HG03565 (cell line): ENCODE results near the gene FCRL3.

Experiments
- ATAC-seq: cut with Tn5 transposase; IDR thresholded peaks from one replicate; pipeline ENCODE4 v1.9.1; 2021; ENCODE audit warnings: mild to moderate bottlenecking, moderate library complexity; ENCODE audit not compliant: unreplicated experiment

Gene FCRL3

DNA sequence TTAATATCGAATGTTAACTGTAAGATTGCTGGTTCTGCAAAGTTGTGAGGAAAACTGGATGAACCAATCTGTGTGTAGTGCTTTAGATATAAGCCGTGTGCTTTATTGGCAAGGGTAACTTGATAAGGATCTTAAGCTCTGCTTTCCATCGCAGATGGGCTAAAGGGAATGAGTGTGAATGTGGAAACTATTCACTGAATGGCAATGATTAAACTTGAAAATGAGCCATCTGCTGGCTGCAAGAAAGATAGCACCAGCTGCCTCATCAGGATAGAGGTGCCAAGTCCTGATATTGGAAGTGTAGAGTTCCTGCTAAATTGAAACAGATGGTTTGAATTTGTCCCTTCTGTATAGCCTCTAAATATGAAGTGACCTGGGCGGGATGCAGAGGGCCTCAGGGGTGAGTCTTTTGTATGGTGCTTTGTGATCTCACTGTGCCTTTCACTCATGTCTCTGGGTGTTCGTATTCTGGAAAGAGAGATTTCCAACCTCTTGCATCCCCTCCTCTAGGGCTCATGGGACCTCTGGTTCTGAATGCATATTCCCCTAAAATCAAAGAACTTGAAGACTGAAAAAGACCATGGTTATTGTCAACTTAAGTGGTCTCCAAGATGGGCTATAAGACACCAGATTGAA is 9.2 kb downstream of the FCRL3 start:
- no peak for ATAC-seq

DNA sequence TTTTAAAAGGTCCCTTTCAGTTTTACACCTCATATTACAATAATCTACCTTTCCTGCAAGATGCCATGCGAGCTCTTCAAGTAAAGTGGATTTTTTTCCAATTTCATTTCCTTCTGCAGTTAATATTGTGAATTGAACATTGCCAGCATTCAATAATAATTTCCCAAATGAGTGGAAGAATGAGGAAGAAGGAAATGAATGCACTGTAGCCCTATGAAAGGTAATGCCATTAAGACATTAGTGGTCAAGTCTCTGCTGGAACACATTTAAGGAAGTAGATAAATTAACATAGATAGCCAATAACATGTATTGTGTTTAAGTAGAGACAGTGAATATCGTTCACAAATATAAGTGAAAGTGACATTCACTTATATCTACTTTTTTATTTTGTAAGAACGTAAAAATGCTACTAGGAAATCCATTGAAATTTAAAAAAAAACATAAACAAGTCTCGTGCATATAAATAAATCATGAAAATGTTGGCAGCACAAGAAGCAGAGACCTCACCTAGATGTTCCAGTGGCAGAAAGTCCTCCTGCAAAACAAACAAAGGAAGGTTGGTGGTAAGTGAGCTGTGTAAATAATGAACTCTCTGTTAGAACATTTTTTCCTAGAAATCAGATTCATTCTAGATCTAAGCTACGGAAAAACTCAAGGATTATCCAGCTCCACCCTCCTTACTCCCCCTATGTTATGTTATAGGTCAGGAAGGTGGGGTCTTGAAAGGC is 17.7 kb downstream of the FCRL3 start:
- ATAC-seq, result no peak

DNA sequence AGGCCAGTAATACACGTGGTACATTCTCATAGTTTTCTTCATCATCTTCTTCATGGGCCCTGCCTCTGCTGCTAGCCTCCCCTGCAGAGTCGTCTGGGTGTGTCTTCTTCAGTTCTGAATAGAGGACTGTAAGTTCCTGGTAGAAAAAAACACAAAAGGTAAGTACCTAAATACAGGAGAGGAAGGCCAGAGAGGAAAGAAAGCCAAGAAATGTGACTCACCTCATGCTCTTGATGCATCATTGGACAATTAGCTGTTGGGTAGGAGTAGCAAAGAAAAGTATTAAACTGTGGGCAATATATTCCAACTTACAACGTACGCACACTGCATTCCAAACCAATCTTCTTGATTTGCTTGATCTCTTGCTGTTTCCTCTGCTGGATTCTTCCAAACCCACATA is 21.8 kb downstream of the FCRL3 start:
- ATAC-seq, result no peak

GRCh38 chr1:157673008-157673407 is 27.6 kb downstream of the FCRL3 start:
- ATAC-seq, result no peak

GRCh38 chr1:157671895-157672294 is 28.7 kb downstream of the FCRL3 start:
- no peak for ATAC-seq

- no peak for ATAC-seq
Observed at GRCh38 chr1:157659576-157660247, 40.9 kb downstream of the FCRL3 start.

- no peak for ATAC-seq
Observed at GRCh38 chr1:157658571-157658970, 42.0 kb downstream of the FCRL3 start.

DNA sequence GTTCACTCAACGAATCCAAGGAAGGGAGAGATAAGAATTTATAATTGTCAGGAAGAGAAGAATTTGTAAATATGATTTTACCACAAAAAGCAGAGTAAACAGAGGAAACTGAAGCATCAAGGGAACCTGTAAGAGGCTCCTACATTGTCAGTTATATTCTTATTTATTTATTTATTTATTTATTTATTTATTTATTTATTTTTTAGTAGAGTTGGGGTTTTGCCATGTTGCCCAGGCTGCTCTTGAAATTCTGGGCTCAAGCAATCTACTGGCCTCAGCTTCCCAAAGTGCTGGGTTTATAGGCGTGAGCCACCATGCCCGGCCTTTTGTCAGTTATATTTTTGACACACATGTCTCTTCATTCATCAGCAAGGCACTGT is 47.1 kb downstream of the FCRL3 start:
- ATAC-seq, result no peak

DNA sequence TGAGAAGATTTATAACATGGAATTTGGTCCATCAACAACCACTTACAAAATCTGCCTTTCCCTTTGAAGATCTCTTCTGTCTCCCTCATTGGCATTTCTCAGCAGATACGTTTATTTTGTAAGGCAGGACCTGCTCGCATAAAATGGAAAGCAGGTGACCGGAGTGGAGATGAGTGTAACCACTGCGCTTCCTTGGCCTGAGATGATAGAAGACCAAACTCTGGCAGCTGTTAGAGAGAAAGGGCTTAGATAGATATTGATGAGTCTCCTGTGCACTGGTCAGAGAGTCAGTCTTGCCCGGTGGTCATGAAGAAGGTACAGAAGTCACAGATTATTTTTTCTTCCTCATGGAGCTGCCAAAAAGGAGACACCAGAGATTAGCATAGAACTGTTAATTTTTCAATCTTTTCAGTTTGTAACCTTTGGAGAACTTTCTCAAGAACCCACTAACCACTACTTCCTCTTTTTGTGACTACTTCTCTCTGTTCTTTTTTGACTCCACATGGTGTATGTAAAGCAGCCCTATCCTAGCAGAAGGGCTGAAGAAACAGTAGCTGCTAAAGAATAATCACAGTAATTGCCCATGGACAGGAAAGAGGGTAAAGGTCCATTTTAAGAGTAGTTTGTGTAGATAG is 47.6 kb downstream of the FCRL3 start:
- peak; percentile 97 for ATAC-seq

GRCh38 chr1:157648317-157648716 is 52.3 kb downstream of the FCRL3 start:
- ATAC-seq, result no peak

GRCh38 chr1:157646144-157646543 is 54.4 kb downstream of the FCRL3 start:
- no peak for ATAC-seq

GRCh38 chr1:157641177-157641576 is 59.4 kb downstream of the FCRL3 start:
- ATAC-seq, result no peak

DNA sequence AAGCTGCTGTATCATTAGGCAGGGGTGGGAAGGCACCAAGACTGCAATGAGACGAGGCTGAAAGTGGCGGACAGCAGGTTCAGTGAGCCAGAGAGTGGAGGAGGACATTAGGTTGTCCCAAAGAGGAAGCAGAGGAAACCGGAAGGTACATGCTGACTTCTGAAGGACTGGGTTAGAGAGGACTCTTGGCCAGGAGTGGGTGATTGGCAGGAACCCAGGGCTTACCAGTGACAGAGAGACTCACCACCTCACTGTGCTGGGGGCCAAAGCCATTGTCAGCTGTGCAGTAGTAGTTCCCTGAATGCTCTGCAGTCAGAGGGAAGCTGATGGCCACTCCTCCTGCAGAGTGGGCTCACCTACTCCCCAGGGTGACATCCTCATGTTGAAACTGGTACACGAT is 60.8 kb downstream of the FCRL3 start:
- no peak for ATAC-seq

DNA sequence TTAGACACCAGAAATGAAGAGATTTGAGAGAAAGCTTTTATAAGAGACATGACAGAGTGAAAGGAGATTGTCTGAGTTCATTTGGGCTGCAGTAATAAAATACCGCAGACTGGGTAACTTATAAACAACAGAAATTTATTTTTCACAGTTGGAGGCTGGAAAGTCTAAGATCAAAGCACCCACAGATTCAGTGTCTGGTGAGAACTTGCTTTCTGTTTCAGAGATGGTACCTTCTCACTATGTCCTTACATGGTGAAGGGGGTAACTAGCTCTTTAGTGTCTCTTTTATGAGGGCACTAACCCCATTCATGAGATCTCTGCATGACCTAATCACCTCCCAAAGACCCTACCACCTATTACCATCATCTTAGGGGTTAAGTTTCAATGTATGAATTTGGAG is 71.8 kb downstream of the FCRL3 start:
- ATAC-seq, result no peak
